Measurements from ENCODE around the gene BCAN. TPM values are rescaled to one million over a fixed set of nuclear protein-coding genes. Genes with fewer than 3 reads are reported as not detected.
"Not testable (repeated sequence)": the region's sequence is repeated elsewhere in the genome, so short reads cannot be mapped to it uniquely, and the experiment has no call there.

BCAN gene
- total and polyA plus RNA-seq, 2 experiments from 2014 or later = 2.3 to 5.5 TPM

GRCh38 chr1:156608981-156609380 is 32.9 kb upstream of the BCAN start:
- H3K4me3 ChIP-seq = no peak overlapping the region
- no peak overlapping the region for H3K4me2 ChIP-seq
- DNase-seq (ENCODE audit: low spot score) = peak; percentile 78

DNA sequence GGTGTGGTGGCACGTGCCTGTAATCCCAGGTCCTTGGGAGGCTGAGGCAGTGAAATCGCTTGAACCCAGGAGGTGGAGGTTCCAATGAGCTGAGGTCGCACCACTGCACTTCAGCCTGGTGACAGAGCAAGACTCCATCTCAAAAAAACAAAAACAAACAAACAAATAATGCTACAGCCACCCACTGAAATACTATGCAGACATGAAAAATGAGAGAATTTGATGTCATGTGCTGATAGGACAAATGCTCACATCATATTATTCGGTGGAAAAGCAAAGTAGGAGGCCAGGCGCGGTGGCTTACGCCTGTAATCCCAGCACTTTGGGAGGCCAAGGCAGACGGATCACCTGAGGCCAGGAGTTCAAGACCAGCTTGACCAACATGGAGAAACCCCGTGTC is 31.8 kb upstream of the BCAN start:
- not testable (repeated sequence) for H3K36me3 Mint-ChIP-seq (ENCODE audit: low read depth); H3K36me3 ChIP-seq (ENCODE audit: insufficient read depth); ATAC-seq; H3K27ac Mint-ChIP-seq; DNase-seq (ENCODE audit: low spot score); H3K79me2 ChIP-seq (replicated peaks; ENCODE audit: insufficient read depth); H4K20me1 ChIP-seq (replicated peaks; ENCODE audit: insufficient read depth); H3K27me3 ChIP-seq (ENCODE audit: insufficient read depth); H3F3A ChIP-seq (replicated peaks; ENCODE audit: low read depth); H3K27me3 Mint-ChIP-seq (ENCODE audit: insufficient read depth, low read depth, poor library complexity); H3K9me2 ChIP-seq (ENCODE audit: insufficient read depth); H3K4me3 Mint-ChIP-seq; H3K4me3 ChIP-seq; H3K27ac ChIP-seq (ENCODE audit: low read depth); H3K9me3 Mint-ChIP-seq; H3K4me2 ChIP-seq; H2AFZ ChIP-seq; H3K4me1 ChIP-seq (ENCODE audit: insufficient read depth)
- H3K4me1 Mint-ChIP-seq = peaks cover 14% of the 10 kb centered on the region

More at GRCh38 chr1:156608981-156609380, 32.9 kb upstream of the BCAN start:
- no peaks in the 10 kb centered on the region for H3K79me2 ChIP-seq (replicated peaks; ENCODE audit: insufficient read depth)
- Mint-ChIP-seq H3K4me1 (peaks cover 14% of the 10 kb centered on the region), H3K27ac (no peak overlapping the region), H3K9me3 (no peaks in the 10 kb centered on the region), H3K27me3 (ENCODE audit: insufficient read depth, low read depth, poor library complexity) (no peaks in the 10 kb centered on the region), H3K36me3 (ENCODE audit: low read depth) (no peaks in the 10 kb centered on the region), H3K4me3 (no peak overlapping the region)
- no peaks in the 10 kb centered on the region for H3K36me3 ChIP-seq (ENCODE audit: insufficient read depth)
- no peak overlapping the region for H2AFZ ChIP-seq
- TF ChIP-seq EZH2 (IDR thresholded peaks at IDR 0.05; ENCODE audit: low read depth, unreplicated experiment) = no peak
- TF ChIP-seq, protein P1, sequence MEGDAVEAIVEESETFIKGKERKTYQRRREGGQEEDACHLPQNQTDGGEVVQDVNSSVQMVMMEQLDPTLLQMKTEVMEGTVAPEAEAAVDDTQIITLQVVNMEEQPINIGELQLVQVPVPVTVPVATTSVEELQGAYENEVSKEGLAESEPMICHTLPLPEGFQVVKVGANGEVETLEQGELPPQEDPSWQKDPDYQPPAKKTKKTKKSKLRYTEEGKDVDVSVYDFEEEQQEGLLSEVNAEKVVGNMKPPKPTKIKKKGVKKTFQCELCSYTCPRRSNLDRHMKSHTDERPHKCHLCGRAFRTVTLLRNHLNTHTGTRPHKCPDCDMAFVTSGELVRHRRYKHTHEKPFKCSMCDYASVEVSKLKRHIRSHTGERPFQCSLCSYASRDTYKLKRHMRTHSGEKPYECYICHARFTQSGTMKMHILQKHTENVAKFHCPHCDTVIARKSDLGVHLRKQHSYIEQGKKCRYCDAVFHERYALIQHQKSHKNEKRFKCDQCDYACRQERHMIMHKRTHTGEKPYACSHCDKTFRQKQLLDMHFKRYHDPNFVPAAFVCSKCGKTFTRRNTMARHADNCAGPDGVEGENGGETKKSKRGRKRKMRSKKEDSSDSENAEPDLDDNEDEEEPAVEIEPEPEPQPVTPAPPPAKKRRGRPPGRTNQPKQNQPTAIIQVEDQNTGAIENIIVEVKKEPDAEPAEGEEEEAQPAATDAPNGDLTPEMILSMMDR (conservative IDR thresholded peaks at IDR 0.05; ENCODE audit: low read depth in 2 of 2) = peak; percentile 70 to 78
- H3F3A ChIP-seq (replicated peaks; ENCODE audit: low read depth) = no peaks in the 10 kb centered on the region; the same call in none of the 2 replicates
- no peaks in the 10 kb centered on the region for H4K20me1 ChIP-seq (replicated peaks; ENCODE audit: insufficient read depth)
- no peaks in the 10 kb centered on the region for H3K27me3 ChIP-seq (ENCODE audit: insufficient read depth)
- no peaks in the 10 kb centered on the region for H3K9me2 ChIP-seq (ENCODE audit: insufficient read depth)
- H3K4me1 ChIP-seq (ENCODE audit: insufficient read depth) = no peaks in the 10 kb centered on the region
- ATAC-seq = peak; percentile 90
- no peak overlapping the region for H3K27ac ChIP-seq (ENCODE audit: low read depth)

DNA sequence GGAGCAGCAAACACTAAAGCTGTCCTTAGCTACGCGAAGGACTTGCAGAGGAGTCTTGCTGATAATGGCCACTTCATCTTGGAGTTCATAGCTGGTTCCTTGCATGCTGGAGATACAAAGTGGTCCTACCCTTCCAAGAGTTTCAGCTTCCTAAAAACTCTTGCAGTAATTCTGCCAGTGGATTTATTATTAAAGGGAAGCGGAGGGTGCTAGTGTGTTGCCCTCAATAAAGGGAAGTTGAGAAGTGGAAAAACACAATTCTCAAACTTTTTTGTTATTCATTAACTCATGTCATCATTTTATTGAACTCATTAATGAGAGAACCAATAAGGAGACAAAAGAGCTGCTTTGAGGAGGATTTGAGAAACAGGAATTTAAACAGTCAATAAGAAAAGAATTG is 29.3 kb upstream of the BCAN start:
- H3K4me2 ChIP-seq = no peak overlapping the region
- no peaks in the 10 kb centered on the region for H3K27me3 ChIP-seq (ENCODE audit: insufficient read depth)
- no peaks in the 10 kb centered on the region for H4K20me1 ChIP-seq (replicated peaks; ENCODE audit: insufficient read depth)
- H2AFZ ChIP-seq = peak overlapping the region; percentile 64; the same call in 1 of the 2 replicates
- no peaks in the 10 kb centered on the region for H3K79me2 ChIP-seq (replicated peaks; ENCODE audit: insufficient read depth)
- Mint-ChIP-seq H3K9me3 (no peaks in the 10 kb centered on the region), H3K36me3 (ENCODE audit: low read depth) (no peaks in the 10 kb centered on the region), H3K4me3 (peak overlapping the region; percentile 12; the same call in 1 of the 3 replicates), H3K27me3 (ENCODE audit: insufficient read depth, low read depth, poor library complexity) (no peaks in the 10 kb centered on the region), H3K27ac (no peak overlapping the region), H3K4me1 (peaks cover 14% of the 10 kb centered on the region)
- H3K9me2 ChIP-seq (ENCODE audit: insufficient read depth) = no peaks in the 10 kb centered on the region
- no peak overlapping the region for H3K4me3 ChIP-seq
- ATAC-seq (no peak), DNase-seq (ENCODE audit: low spot score) (no peak)
- H3K27ac ChIP-seq (ENCODE audit: low read depth) = no peak overlapping the region
- H3K36me3 ChIP-seq (ENCODE audit: insufficient read depth) = no peaks in the 10 kb centered on the region
- H3K4me1 ChIP-seq (ENCODE audit: insufficient read depth) = no peaks in the 10 kb centered on the region
- H3F3A ChIP-seq (replicated peaks; ENCODE audit: low read depth) = no peaks in the 10 kb centered on the region; the same call in none of the 2 replicates
- TF ChIP-seq ZNF331 (CRISPR knock-in tag; IDR thresholded peaks at IDR 0.05; ENCODE audit: low read depth) (no peak), NANOG (IDR thresholded peaks at IDR 0.05; ENCODE audit: borderline replicate concordance) (no peak), CREB1 (CRISPR knock-in tag; IDR thresholded peaks at IDR 0.05; ENCODE audit: low read depth) (no peak), ETS1 (IDR thresholded peaks at IDR 0.05) (no peak), JUNB (IDR thresholded peaks at IDR 0.05; ENCODE audit: unreplicated experiment) (no peak), ZNF114 (CRISPR knock-in tag; IDR thresholded peaks at IDR 0.05) (no peak), ZNF462 (CRISPR knock-in tag; IDR thresholded peaks at IDR 0.05) (no peak)

Data from GM23338 (cell line).